Measurements from ENCODE around the gene MARCHF5. TPM values are rescaled to one million over a fixed set of nuclear protein-coding genes. Genes with fewer than 3 reads are reported as not detected.

MARCHF5 gene
- total and polyA plus RNA-seq, 10 of the 15 experiments (the other 5 are each of a cell fraction or from before 2014, with no cell fraction given): 4.8 to 46.8 (median 19.0) TPM

GRCh38 chr10:92356041-92356440 is 65.1 kb downstream of the MARCHF5 start:
- Histone ChIP-seq H3K9ac (ENCODE audit: control insufficient read depth, insufficient read depth, low read length) (no peak overlapping the region), H4K20me1 (ENCODE audit: control insufficient read depth, insufficient read depth) (no peaks in the 10 kb centered on the region), H3K9me3 (replicated peaks; ENCODE audit: control insufficient read depth, insufficient read depth, low read length) (no peaks in the 10 kb centered on the region), H3K36me3 (ENCODE audit: control insufficient read depth in 2 of 2, insufficient read depth in 2 of 2, low read length in 1 of 2) (no peaks in the 10 kb centered on the region), H3K4me2 (ENCODE audit: control insufficient read depth, insufficient read depth) (no peak overlapping the region), H3K27ac (ENCODE audit: control insufficient read depth, insufficient read depth) (no peak overlapping the region), H3K4me1 (ENCODE audit: control insufficient read depth, insufficient read depth, low read length) (no peaks in the 10 kb centered on the region), H3K4me3 (no peak overlapping the region), H3K27me3 (replicated peaks in 1 of 2; ENCODE audit: control insufficient read depth in 2 of 2, insufficient read depth in 2 of 2, low read length in 1 of 2) (no peaks in the 10 kb centered on the region), H2AFZ (ENCODE audit: control insufficient read depth, low read depth, low read length) (no peak overlapping the region), H3K79me2 (ENCODE audit: control insufficient read depth, insufficient read depth, low read length) (no peaks in the 10 kb centered on the region)
- no peak for FAIRE-seq
- in situ Hi-C loops (cut with MboI): no loop called here
- ChIA-PET RAD21 (ENCODE audit: unreplicated experiment) (no interaction called here), CTCF (interaction anchor here (0.6 to 1.2 kb wide), 2 partner anchors 268 to 486 kb away, joined by 3 to 5 read pairs; no protein-coding TSS in a partner anchor), POLR2A (no interaction called here), SMC1A (ENCODE audit: uncharacterized antibody, unreplicated experiment) (no interaction called here)
- 89% methylated on average over 7 of the region's 7 CpGs for WGBS (ENCODE audit: insufficient coverage, insufficient replicate concordance, low lambda C conversion rate, missing lambda C conversion rate)
- no peak for DNase-seq (ENCODE audit: low read depth, low spot score)
- BruUV-seq (replicated peaks): no TSS peak
- ATAC-seq: no peak
- intact Hi-C loops (cut with micrococcal nuclease; ENCODE audit: unreplicated experiment): no loop called here
- no peak for TF ChIP-seq ASH2L (IDR thresholded peaks at IDR 0.05; ENCODE audit: borderline replicate concordance, low read depth)
- no peak for TF ChIP-seq NFIC (IDR thresholded peaks at IDR 0.05; ENCODE audit: low read depth, low read length)
- no peak for TF ChIP-seq CUX1 (IDR thresholded peaks at IDR 0.05; ENCODE audit: insufficient replicate concordance, low read depth, low read length)
- no peak for TF ChIP-seq PAX8 (IDR thresholded peaks at IDR 0.05)
- no peak for TF ChIP-seq POLR2A (IDR thresholded peaks at IDR 0.05; ENCODE audit: low read depth, low read length)
- no peak for TF ChIP-seq ZBTB11 (CRISPR knock-in tag; IDR thresholded peaks at IDR 0.05)
- no peak for TF ChIP-seq NRF1 (conservative IDR thresholded peaks at IDR 0.05; ENCODE audit: low read depth, low read length)
- no peak for TF ChIP-seq HDAC6 (IDR thresholded peaks at IDR 0.05; ENCODE audit: unreplicated experiment)
- no peak for TF ChIP-seq ATF7 (IDR thresholded peaks at IDR 0.05; ENCODE audit: low read depth)
- no peak for TF ChIP-seq MLLT1 (IDR thresholded peaks at IDR 0.05)
- no peak for TF ChIP-seq NR2C1 (IDR thresholded peaks at IDR 0.05)
- no peak for TF ChIP-seq TCF3 (IDR thresholded peaks at IDR 0.05; ENCODE audit: borderline replicate concordance, insufficient read depth, low read depth, low read length)
- no peak for TF ChIP-seq ATF2 (IDR thresholded peaks at IDR 0.05; ENCODE audit: low read length)
- TF ChIP-seq TAF1 (IDR thresholded peaks at IDR 0.05; ENCODE audit: borderline replicate concordance, low read depth, low read length): no peak

Measured in GM12878 (cell line).